IPS DF 4.7 (cell line): Measurements from ENCODE around the gene RRP12.
"Not testable (repeated sequence)": the region's sequence is repeated elsewhere in the genome, so short reads cannot be mapped to it uniquely, and the experiment has no call there.

Experiments used
- DNase-seq: peaks from one replicate; pipeline ENCODE4 v3.0.0-alpha.2; 2013; ENCODE audit warnings: low spot score; ENCODE audit errors: extremely low read depth

The RRP12 gene, protein sequence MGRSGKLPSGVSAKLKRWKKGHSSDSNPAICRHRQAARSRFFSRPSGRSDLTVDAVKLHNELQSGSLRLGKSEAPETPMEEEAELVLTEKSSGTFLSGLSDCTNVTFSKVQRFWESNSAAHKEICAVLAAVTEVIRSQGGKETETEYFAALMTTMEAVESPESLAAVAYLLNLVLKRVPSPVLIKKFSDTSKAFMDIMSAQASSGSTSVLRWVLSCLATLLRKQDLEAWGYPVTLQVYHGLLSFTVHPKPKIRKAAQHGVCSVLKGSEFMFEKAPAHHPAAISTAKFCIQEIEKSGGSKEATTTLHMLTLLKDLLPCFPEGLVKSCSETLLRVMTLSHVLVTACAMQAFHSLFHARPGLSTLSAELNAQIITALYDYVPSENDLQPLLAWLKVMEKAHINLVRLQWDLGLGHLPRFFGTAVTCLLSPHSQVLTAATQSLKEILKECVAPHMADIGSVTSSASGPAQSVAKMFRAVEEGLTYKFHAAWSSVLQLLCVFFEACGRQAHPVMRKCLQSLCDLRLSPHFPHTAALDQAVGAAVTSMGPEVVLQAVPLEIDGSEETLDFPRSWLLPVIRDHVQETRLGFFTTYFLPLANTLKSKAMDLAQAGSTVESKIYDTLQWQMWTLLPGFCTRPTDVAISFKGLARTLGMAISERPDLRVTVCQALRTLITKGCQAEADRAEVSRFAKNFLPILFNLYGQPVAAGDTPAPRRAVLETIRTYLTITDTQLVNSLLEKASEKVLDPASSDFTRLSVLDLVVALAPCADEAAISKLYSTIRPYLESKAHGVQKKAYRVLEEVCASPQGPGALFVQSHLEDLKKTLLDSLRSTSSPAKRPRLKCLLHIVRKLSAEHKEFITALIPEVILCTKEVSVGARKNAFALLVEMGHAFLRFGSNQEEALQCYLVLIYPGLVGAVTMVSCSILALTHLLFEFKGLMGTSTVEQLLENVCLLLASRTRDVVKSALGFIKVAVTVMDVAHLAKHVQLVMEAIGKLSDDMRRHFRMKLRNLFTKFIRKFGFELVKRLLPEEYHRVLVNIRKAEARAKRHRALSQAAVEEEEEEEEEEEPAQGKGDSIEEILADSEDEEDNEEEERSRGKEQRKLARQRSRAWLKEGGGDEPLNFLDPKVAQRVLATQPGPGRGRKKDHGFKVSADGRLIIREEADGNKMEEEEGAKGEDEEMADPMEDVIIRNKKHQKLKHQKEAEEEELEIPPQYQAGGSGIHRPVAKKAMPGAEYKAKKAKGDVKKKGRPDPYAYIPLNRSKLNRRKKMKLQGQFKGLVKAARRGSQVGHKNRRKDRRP (N-terminal part only)

DNA sequence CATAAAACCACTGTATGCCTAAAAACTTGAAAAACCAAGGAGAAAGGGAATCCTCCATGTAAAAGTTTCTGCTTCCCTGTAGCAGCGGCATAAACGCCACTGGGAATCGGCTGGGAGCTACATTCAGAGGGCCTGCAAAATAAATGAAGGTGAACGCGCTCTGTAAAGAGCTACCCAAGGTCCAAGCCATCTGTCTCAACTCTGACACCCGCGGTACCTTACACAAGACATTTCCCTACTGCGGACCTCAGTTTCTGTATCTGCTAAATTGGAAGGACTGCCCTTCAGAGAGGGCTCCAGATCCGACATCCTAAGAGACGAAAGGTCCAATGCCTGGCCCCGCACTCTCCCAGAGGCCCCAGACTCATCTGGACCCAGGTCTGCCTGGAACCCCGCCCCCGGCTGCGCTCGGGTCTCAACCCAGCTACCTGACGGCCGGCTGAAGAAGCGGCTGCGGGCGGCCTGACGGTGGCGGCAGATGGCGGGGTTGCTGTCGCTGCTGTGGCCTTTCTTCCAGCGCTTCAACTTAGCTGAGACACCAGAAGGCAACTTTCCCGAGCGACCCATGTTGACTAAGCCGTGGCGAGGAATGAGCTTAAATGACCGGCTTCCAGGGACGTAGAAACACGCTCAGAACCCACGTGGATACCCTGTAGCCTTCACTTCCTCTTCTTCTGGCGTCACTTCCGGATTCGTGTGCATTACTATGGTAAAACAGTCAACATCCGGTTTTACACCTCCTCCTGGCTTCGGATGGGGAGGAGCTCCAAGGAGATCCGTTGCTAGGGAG is at the start of gene RRP12:
TSS of gene RRP12 (minus strand) at position 676 of the 790 bp plus-strand sequence. CDS start at position 567, 109 bp downstream.
- peak; percentile 97 for DNase-seq

DNA sequence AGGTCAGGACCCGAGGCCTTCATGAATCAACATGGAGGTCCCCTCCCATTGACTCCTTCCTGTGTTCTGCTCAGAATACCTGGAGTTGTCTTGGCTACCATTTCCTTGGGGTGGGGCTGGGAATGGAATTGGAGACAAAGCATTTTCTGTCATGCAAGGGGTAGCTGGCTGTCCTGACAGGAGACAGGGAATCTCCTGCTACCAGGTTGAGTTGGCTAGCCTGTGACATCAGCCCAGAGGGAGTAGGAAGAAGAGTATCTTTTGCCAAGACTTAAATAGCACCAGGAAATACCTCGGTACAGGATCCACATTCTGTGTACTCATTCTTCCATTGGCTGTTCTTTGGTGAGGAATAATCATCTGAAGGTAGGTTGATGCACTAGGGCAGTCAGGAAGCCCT is 49.7 kb upstream of the RRP12 start:
- DNase-seq = no peak

DNA sequence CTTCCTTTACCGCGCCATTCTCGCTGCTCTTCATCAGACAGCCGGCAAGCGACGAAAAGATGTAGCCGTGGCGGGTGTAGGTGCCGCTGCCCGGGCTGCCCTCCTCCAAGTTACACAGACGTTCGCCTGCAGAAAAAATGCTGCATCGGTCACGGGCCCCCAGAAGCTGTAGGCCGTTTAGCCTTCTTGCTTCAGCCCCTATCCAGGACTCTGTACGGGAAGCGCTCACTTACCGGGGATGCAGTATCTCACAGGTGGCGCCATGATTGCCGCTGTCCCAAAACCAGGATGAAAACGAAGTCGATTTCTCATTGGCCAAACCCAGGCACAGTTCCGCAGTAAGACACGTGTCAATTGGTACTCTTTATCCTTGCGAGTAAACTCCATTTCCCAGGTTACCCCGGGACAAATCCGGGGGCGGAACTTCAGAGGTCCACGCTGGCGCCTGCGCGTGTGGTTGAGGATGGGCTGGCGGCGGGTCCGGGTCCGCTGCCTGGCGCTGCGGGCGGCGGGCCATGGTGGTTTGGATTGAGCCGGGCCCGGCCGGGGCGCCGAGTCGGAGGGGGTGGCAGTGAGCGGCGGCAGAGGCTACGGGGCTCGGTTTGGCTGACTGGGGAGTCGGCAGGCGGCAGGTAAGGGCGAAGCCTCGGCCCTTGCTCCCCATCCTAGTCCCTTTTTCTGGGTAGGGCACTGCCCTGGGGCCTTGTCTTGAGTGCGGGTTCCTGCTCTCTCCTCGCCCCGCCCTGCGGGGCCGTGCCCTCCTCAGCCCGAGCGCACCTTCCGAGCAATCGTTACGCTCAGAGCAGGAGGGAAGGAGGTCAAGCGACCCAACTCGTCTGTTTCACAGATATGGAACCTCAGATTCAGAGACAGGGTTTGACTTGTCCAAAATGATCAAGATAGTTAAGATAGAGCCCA is 44.8 kb upstream of the RRP12 start, which contains the start of the genes EXOSC1 and ZDHHC16:
TSS of gene EXOSC1 (minus strand) at position 285 of the 918 bp plus-strand sequence. CDS start at position 264, 21 bp downstream.
TSS of gene ZDHHC16 (plus strand) at position 454 of the 918 bp plus-strand sequence. CDS start 5,501 bp downstream, outside the sequence.
- peak; percentile 93 for DNase-seq

DNA sequence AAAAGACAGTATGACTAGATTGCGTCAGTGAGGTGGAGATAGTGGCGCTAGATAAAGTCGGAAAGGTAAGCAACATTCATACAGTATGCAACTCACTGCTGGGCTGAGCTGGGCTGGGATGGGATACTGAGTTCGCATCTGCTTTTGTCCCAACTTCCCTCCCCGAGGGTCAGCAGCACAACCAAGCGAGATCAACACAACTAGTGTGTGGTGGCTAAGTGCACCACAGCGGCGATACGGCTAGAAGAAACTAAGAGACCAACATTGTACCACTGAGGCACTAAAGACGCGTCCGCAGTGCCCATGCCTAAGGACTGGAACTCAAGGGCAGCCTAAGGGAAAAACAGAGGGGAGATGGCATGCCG is 44.2 kb upstream of the RRP12 start:
- DNase-seq = no peak

DNA sequence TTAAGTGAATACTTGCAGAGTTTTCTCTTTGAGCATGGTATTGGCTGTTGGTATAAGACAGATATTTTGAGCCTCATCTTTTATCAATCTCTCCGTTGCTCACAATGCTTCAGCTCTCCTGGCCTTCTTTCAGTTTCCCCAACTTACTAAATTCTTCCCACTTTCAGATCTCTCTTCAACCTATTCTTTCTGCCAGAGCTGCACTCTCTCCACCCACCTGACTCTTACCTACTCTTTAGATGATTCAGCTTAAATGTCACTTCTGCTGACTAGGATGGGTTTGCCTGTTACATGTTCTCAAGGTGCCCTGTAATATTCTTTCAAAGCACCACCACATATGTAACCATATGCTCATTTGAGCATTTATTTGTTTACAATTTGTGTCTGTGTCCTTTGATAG is 43.1 kb upstream of the RRP12 start:
- no peak for DNase-seq

DNA sequence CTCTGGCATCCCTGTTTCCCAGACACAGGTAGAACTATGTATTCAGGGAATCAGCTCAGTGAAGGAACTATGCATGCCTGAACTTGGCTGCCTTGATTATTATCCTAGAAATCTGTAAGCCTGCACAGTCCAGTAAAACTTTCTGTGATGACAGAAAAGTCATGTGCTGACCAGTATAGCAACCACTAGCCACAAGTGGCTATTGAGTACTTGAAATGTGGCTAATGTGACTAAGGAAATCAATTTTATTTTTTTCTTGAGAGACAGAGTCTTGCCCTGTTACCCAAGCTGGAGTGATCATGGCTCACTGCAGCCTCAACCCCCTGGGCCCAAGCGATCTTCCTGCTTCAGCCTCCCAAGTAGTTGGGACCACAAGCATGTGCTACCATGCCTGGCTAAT is 41.1 kb upstream of the RRP12 start:
- no peak for DNase-seq

DNA sequence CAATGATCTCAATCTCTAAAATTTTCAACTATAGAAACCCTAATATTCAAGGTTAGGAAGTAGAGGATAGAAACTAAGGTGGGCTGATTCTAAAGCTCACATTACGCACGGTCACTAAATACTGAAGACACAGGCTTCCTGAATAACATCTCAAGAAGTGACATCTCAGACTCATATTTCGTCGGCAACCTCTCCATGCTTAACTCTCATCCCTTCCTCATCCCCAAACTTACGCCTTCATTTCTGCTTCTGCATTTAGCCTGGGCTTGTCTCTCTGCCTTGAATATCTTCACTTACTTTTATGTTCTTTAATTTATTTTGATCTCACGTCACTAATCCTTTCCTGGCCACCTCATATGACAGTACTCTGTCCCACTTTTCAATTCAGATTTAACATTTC is 34.1 kb upstream of the RRP12 start:
- no peak for DNase-seq

DNA sequence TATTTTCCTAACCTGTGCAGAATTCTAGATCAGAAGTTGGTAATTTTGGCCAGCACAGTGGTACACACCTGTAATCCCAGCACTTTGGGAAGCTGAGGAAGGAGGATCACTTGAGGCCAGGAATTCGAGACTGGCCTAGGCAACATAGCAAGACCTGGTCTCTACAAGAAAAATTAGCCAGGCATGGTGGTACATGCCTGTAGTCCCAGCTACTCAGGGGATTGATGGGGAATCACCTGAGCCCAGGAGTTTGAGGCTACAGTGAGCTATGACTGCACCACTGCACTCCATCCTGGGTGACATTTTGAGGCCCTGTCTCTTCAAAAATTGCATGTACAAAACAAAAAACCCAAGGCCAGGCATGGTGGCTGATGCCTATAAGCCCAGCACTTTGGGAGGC is 33.4 kb upstream of the RRP12 start:
- no peak for DNase-seq

DNA sequence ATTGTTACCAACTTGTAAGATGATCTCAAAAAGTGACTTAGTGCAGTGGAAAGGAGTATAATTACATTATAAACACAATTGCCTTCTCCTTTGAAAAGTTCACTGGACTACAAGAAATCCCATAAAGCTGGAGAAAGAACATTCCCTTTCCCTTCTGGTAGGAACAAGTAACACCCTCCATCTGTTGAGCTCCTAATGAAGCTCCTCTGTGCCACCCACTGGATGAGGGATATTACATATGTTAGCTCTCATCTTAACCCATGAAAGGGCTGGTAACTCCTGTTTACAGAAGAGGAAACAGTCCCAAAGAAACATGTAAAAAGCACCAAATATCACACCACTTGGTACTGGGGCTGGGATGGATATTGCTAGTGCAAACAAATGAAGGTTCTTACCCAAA is 32.9 kb upstream of the RRP12 start:
- no peak for DNase-seq

DNA sequence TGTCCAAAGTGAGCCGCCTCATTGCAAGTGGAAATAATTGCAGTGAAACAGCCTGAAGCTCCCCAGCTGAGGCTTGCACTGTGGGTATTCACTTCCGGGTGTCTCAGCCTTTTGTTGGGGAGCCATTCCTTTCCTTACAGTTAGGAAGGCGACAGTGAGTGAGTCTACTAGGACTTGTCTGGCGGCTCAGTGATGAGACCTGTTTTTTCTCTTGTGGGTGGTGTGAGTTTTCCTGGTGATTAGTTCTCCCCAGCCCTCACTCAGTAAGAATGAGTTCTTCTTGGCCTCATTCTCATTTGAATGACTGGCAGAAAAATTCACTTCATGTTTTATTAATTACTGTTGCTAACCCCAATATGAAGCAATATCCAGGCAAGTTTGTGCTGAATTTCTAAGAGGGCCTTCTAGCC is 27.4 kb upstream of the RRP12 start:
- no peak for DNase-seq

DNA sequence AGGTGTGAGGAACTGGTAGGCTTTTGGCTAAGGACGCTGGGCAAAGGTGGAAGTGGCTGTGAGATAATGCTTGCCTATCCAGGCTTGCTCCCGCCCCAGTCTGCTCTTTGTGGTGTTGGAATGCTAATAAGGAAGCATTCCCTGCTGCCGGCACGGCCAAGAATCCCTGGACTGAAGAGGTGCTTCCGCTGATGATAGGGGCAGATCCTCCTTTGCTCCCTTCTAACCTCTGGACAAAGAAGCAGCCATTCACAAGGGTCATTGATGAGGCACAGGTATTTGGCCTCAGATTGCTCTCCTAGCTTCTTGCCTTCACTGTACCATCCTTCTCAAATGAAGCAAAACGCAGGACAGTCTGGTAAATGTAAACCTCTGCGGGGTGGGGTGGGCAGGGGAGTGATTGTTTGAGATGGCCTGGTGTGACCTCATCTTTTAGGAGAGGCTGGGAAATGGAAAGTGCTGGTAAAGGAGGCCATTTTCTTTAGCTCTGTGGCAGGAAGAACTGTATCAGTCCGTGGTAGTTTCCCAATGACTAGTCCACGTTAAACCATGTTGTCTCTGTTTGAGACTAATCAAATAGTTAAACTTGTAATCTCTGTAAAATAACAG is 26.5 kb upstream of the RRP12 start:
- DNase-seq = no peak

DNA sequence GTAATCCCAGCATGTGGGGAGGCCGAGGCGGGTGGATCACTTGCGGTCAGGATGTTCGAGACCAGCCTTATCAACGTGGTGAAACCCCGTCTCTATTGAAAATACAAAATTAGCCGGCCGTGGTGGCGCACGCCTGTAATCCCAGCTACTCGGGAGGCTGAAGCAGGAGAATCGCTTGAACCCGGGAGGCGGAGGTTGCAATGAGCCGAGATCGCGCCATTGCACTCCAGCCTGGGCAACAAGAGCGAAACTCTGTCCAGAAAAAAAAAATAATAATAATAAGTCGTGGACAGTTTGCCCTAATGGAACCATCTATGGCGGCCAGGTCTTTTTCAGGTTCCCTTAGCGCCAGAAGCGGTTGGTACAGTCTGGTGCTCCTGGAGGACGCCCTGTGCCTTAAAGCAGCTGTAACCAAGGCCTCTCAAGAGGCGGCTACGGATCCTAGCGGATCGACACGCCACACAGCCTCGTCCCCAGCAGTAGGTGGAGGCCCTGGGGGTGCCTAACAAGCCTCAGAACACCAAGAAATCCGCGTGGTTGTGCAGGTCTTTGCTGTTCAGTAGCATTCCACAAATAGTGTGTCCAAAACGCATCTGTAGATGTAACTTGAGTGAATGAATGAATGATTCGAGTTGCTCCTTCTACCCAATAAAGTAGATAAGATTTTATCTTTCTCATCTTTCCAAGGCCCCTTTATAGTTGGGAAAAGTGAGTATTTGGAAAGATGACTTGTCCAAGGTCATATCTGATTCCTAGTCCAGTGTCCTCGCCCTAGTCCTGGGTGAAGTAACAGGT is 25.8 kb upstream of the RRP12 start:
- no peak for DNase-seq

DNA sequence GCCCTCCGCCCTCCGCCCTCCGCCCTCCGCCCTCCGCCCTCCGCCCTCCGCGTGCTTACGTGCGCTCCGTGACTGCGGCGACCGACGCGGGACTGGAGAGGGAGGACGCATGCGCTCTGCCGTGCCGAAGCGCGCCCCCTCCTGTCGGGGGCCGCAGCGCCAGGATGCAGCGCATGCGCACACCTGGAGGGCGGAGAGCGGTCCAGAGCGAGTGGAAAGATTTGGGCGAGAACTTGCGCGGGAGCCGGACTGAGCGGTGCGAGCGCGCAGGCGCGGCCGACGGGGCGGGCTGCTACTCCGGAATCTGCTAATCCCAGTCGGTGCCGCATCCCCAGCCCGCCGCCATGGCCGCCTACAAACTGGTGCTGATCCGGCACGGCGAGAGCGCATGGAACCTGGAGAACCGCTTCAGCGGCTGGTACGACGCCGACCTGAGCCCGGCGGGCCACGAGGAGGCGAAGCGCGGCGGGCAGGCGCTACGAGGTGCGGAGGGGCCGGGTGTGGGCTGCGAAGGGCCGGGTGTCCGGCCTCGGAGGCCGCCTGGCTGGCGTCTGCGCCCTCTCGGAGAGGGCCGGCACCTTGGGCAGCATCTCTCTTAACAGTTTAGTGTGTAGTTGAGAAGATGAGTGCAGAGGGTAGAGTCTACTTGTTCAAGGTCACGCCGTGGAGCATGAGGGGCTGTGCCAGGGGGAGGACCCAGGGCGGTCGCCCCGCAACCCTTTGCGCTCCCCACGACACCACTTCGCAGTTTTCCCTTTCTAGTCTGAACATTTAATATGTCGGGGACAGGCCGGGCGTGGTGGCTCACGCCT is 25.0 kb upstream of the RRP12 start, which contains the start of gene PGAM1:
TSS of gene PGAM1 (plus strand) at position 228 of the 812 bp plus-strand sequence. CDS start at position 345, 117 bp downstream.
- DNase-seq = no peak

DNA sequence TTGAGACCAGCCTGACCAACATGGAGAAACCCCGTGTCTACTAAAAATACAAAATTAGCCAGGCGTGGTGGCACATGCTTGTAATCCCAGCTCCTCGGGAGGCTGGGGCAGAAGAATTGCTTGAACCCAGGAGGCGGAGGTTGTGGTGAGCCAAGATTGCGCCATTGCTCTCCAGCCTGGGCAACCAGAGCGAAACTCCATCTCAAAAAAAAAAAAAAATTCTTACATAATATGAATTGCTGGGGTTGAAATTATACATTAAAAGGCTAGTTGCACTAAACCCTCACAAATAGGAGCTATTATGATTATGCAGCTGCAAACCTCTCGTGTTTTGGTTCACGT is 22.6 kb upstream of the RRP12 start:
- DNase-seq = not testable (repeated sequence)

DNA sequence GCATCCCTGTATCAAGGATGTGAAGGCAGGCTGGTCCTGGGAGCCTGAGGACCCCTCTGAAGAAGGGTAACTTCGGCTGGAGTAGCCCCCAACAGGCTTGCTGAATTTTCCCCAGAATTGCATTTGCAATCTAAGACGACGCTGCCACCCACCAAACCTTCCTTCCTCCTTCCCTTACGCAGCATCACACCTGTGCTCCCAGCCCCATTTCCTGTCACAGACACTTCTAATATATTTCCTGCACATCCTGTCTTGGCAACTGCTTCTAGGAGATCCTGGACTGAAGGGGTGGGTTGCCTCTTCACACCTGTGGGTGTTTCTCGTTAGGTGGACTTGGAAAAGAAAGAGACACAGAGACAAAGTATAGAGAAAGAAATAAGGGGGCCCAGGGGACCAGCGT is 15.4 kb upstream of the RRP12 start:
- DNase-seq = no peak

DNA sequence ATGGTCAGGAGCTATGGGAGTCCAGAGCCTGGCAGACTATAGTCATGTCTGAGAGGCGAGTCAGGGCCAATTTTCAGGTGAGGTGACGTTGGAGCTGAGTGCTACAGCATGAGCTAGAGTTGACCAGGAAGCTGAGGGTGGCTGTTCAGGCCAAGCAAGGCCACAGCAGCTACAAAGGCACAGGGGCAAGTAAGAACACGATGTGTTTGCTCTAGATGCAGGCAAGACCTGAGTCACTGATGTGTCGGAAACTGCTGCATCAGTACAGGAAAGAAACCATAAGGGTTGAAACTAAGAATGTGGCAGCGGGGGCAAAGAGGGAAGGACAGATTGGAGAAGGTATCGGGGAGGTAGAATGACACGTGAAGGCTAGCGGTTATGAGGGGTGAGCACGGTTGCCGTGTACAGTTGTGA is 11.8 kb upstream of the RRP12 start:
- no peak for DNase-seq

DNA sequence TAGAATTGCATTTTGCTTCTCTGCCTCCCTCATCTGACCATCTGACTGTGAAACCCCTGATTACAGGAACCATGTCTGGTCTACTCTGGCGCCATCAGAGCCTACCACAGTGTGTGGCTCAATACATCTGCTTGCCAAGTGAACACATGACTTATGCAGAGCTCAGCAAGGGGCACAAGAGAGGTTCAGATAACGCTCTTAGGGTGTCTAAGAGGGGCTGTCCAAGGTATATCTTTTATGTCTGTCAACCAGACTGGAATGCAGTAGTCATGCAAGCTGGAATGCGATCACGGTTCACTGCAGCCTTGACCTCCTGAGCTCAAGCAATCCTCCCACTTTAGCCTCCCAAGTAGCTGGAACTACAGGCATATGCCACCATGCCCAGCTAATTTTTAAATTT is 10.3 kb upstream of the RRP12 start:
- DNase-seq = no peak
